Daoy (cell line): ENCODE data around the gene RMDN3. TPM values are rescaled to one million over a fixed set of nuclear protein-coding genes. Genes with fewer than 3 reads are reported as not detected.
A peak's percentile ranks its signal among the peaks of the same experiment; 100 is the strongest.

Source experiments
- DNase-seq: peaks from one replicate; pipeline ENCODE4 v3.0.0-alpha.2; 2015; ENCODE audit warnings: low read depth
- total RNA-seq: library from RNA; depleted of rRNA; stranded (reverse); fragments of >200 nt; shearing (Covaris generic); gene quantifications from 2 replicates; pipeline ENCODE4 v1.2.3, GENCODE V29; 2014; rRNA removed

The RMDN3 gene
- 17.1 and 20.6 TPM in 2 replicates for total RNA-seq

- DNase-seq = peak; percentile 95
Measured at GRCh38 chr15:40754883-40755811, at the start of gene RMDN3. TSS of gene RMDN3 (minus strand) at chr15:40755254. CDS start at chr15:40754783, 471 bp downstream.

- no peak for DNase-seq
Measured at GRCh38 chr15:40803688-40804087, 48.6 kb upstream of the RMDN3 start.

- DNase-seq = no peak
Measured at GRCh38 chr15:40803076-40803475, 48.0 kb upstream of the RMDN3 start.

GRCh38 chr15:40799523-40799922 is 44.5 kb upstream of the RMDN3 start:
- DNase-seq = no peak

- DNase-seq = no peak
Measured at GRCh38 chr15:40796512-40796911, 41.5 kb upstream of the RMDN3 start.

- no peak for DNase-seq
Measured at GRCh38 chr15:40796041-40796440, 41.0 kb upstream of the RMDN3 start.

GRCh38 chr15:40793216-40793989 is 38.3 kb upstream of the RMDN3 start:
- DNase-seq = peak; percentile 93

- DNase-seq = no peak
Measured at GRCh38 chr15:40792394-40792793, 37.3 kb upstream of the RMDN3 start.

- no peak for DNase-seq
Measured at GRCh38 chr15:40790718-40791117, 35.7 kb upstream of the RMDN3 start.

GRCh38 chr15:40789999-40790398 is 34.9 kb upstream of the RMDN3 start:
- no peak for DNase-seq

- DNase-seq = no peak
Measured at GRCh38 chr15:40789119-40789518, 34.1 kb upstream of the RMDN3 start.

- no peak for DNase-seq
Measured at GRCh38 chr15:40787991-40788390, 32.9 kb upstream of the RMDN3 start.

- peak; percentile 89 for DNase-seq
Measured at GRCh38 chr15:40787344-40787841, 32.3 kb upstream of the RMDN3 start.

- DNase-seq = no peak
Measured at GRCh38 chr15:40785814-40786213, 30.8 kb upstream of the RMDN3 start.

- DNase-seq = no peak
Measured at GRCh38 chr15:40785164-40785563, 30.1 kb upstream of the RMDN3 start.

GRCh38 chr15:40782609-40783227 is 27.7 kb upstream of the RMDN3 start:
- DNase-seq = peak; percentile 73

- DNase-seq = peak; percentile 88
Measured at GRCh38 chr15:40776537-40777141, 21.6 kb upstream of the RMDN3 start.

- DNase-seq = no peak
Measured at GRCh38 chr15:40775740-40776536, 20.9 kb upstream of the RMDN3 start.

- no peak for DNase-seq
Measured at GRCh38 chr15:40775007-40775406, 20.0 kb upstream of the RMDN3 start.

GRCh38 chr15:40773902-40774301 is 18.8 kb upstream of the RMDN3 start:
- DNase-seq = no peak

GRCh38 chr15:40773496-40773895 is 18.4 kb upstream of the RMDN3 start:
- DNase-seq = no peak
